ENCODE measurements around the gene COL27A1. TPM values are rescaled to one million over a fixed set of nuclear protein-coding genes. Genes with fewer than 3 reads are reported as not detected.

Gene COL27A1
- total and polyA plus RNA-seq, 2 donors (not counting 1 experiment from before 2014, with no cell fraction given): 0.16 to 0.27 TPM

DNA sequence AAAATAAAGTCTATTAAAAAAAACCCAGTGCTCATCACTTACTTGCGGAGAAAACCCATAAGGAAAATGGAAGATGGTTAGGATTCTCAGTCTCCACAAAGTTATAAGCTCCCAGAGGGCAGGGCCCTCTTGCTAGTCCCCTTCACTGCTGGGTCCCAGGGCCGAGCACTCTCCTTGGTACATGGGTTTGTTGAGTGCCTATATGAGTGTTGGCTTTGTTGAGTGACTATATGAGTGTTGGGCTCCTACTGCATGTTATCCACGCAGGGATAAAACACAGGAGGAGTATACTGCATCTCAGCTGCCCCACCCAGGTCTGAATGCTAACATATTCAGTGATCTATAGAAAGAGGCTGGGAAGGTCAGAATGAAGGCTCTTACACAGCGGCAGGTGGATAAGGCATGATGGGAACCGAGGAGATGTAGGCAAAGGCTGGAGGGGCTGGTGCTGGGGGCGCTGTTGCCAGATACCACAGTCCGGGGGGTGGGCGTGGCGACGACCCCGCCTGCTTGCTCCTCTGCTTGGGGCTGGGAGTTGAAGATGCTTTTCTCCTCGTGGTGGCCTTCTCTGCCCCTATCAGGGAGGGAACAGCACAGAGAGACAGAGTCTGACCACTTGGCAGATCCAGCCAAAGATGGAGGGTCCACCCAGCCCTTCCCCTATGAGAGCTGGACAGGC lies 186.0 kb downstream of the COL27A1 start:
- TF ChIP-seq EZH2 (IDR thresholded peaks at IDR 0.05; ENCODE audit: borderline replicate concordance, insufficient read depth, low read depth, low read length, poor library complexity, severe bottlenecking): no peak
- 89% methylated on average over 11 of the region's 12 CpGs for WGBS (ENCODE audit: insufficient coverage)

DNA sequence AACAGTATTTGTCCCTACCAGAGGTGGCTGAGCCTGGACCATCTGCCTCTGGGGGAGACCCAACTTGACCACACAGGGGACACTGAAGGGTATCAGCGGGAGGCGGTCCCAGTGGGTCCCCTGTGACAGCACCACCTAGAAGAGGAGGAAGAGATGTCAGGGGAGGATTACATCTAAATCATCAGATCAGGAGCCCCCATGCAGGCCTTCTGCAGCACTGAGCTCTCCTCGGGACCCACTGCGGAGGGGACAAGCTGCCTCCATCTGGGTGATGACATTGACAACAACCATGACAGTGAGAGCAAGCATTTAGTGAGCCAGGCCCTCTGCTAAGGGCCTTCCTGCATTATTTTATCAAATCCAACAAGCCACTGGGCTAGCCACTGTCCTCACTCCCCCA lies 186.7 kb downstream of the COL27A1 start:
- TF ChIP-seq, protein P1, sequence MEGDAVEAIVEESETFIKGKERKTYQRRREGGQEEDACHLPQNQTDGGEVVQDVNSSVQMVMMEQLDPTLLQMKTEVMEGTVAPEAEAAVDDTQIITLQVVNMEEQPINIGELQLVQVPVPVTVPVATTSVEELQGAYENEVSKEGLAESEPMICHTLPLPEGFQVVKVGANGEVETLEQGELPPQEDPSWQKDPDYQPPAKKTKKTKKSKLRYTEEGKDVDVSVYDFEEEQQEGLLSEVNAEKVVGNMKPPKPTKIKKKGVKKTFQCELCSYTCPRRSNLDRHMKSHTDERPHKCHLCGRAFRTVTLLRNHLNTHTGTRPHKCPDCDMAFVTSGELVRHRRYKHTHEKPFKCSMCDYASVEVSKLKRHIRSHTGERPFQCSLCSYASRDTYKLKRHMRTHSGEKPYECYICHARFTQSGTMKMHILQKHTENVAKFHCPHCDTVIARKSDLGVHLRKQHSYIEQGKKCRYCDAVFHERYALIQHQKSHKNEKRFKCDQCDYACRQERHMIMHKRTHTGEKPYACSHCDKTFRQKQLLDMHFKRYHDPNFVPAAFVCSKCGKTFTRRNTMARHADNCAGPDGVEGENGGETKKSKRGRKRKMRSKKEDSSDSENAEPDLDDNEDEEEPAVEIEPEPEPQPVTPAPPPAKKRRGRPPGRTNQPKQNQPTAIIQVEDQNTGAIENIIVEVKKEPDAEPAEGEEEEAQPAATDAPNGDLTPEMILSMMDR (IDR thresholded peaks at IDR 0.05): no peak
- no peak for TF ChIP-seq EZH2 (IDR thresholded peaks at IDR 0.05; ENCODE audit: borderline replicate concordance, insufficient read depth, low read depth, low read length, poor library complexity, severe bottlenecking)
- 100% methylated on average over 2 of the region's 4 CpGs for WGBS (ENCODE audit: insufficient coverage)
- ChIA-PET CTCF (interaction anchor here (0.9 to 9.3 kb wide), 5 partner anchors 32 to 165 kb away, joined by 3 to 91 read pairs (median 3); no protein-coding TSS in a partner anchor), POLR2A (no interaction called here)
- intact Hi-C loops (cut with micrococcal nuclease): no loop called here
- Histone ChIP-seq H3K27me3 (replicated peaks in 1 of 4; ENCODE audit: control extremely low read depth in 1 of 4, control insufficient read depth in 3 of 4, insufficient read depth in 4 of 4, low read length in 3 of 4) (no peaks in the 10 kb centered on the region), H3K27ac (ENCODE audit: low read length in 2 of 2) (peak overlapping the region in 1 of 2 donors; percentile 43), H4K20me1 (ENCODE audit: control insufficient read depth, insufficient read depth, low read length, poor library complexity, severe bottlenecking) (peaks cover 70% of the 10 kb centered on the region), H2AFZ (ENCODE audit: insufficient read depth, low read depth, low read length, poor library complexity, severe bottlenecking) (no peak overlapping the region), H3K9me3 (ENCODE audit: control extremely low read depth in 1 of 3, control insufficient read depth in 2 of 3, insufficient read depth in 1 of 3, low read length in 2 of 3) (no peaks in the 10 kb centered on the region), H3K4me2 (replicated peaks; ENCODE audit: low read depth, low read length, poor library complexity, severe bottlenecking) (no peak overlapping the region), H3K4me1 (ENCODE audit: control insufficient read depth in 2 of 2, insufficient read depth in 2 of 2, low read length in 2 of 2) (peaks cover 0 to 17% of the 10 kb centered on the region in 2 donors), H3K4me3 (ENCODE audit: control extremely low read depth in 1 of 5, extremely low read depth in 1 of 5, insufficient read depth in 1 of 5, low read depth in 2 of 5, low read length in 4 of 5) (no peak overlapping the region), H3K36me3 (replicated peaks in 1 of 2; ENCODE audit: control extremely low read depth in 1 of 2, control insufficient read depth in 1 of 2, extremely low read depth in 1 of 2, insufficient read depth in 2 of 2, low read length in 1 of 2) (peaks cover 18 to 98% of the 10 kb centered on the region in 2 experiments), H3K9ac (ENCODE audit: low read length) (no peak overlapping the region), H3K79me2 (ENCODE audit: control insufficient read depth, insufficient read depth, low read length) (peaks cover 10% of the 10 kb centered on the region)
- no peaks in the 10 kb centered on the region for H3K27me3 Mint-ChIP-seq
- H3K9me3 Mint-ChIP-seq (ENCODE audit: insufficient read depth): no peaks in the 10 kb centered on the region
- peaks cover 34% of the 10 kb centered on the region for H3K4me1 Mint-ChIP-seq
- no peak overlapping the region for H3K4me3 Mint-ChIP-seq
- DNase-seq: no peak
- ATAC-seq (ENCODE audit: low read depth): no peak
- peak overlapping the region; percentile 41 for H3K27ac Mint-ChIP-seq

More for the DNA sequence above, 186.0 kb downstream of the COL27A1 start:
- intact Hi-C loops (cut with micrococcal nuclease): no loop called here
- ChIA-PET POLR2A (interaction anchor here (1.2 to 1.9 kb wide), 2 partner anchors 44 to 56 kb away, joined by 4 read pairs; no protein-coding TSS in a partner anchor), CTCF (interaction anchor here (0.8 to 9.3 kb wide), 9 partner anchors 8 to 313 kb away, joined by 3 to 91 read pairs (median 6); partner anchors contain the start of gene AKNA)
- Mint-ChIP-seq H3K4me3 (no peak overlapping the region), H3K9me3 (ENCODE audit: insufficient read depth) (no peaks in the 10 kb centered on the region), H3K4me1 (peaks cover 34% of the 10 kb centered on the region), H3K27ac (no peak overlapping the region), H3K27me3 (no peaks in the 10 kb centered on the region)
- Histone ChIP-seq H3K27ac (ENCODE audit: low read length in 2 of 2) (peak overlapping the region in 1 of 2 donors; percentile 43), H3K4me2 (replicated peaks; ENCODE audit: low read depth, low read length, poor library complexity, severe bottlenecking) (no peak overlapping the region), H3K4me3 (ENCODE audit: control extremely low read depth in 1 of 5, extremely low read depth in 1 of 5, insufficient read depth in 1 of 5, low read depth in 2 of 5, low read length in 4 of 5) (no peak overlapping the region), H3K27me3 (replicated peaks in 1 of 4; ENCODE audit: control extremely low read depth in 1 of 4, control insufficient read depth in 3 of 4, insufficient read depth in 4 of 4, low read length in 3 of 4) (no peaks in the 10 kb centered on the region), H3K9ac (ENCODE audit: low read length) (no peak overlapping the region), H3K79me2 (ENCODE audit: control insufficient read depth, insufficient read depth, low read length) (peaks cover 5% of the 10 kb centered on the region), H4K20me1 (ENCODE audit: control insufficient read depth, insufficient read depth, low read length, poor library complexity, severe bottlenecking) (peaks cover 66% of the 10 kb centered on the region), H3K36me3 (replicated peaks in 1 of 2; ENCODE audit: control extremely low read depth in 1 of 2, control insufficient read depth in 1 of 2, extremely low read depth in 1 of 2, insufficient read depth in 2 of 2, low read length in 1 of 2) (peaks cover 19 to 96% of the 10 kb centered on the region in 2 experiments), H3K9me3 (ENCODE audit: control extremely low read depth in 1 of 3, control insufficient read depth in 2 of 3, insufficient read depth in 1 of 3, low read length in 2 of 3) (no peaks in the 10 kb centered on the region), H2AFZ (ENCODE audit: insufficient read depth, low read depth, low read length, poor library complexity, severe bottlenecking) (no peak overlapping the region), H3K4me1 (ENCODE audit: control insufficient read depth in 2 of 2, insufficient read depth in 2 of 2, low read length in 2 of 2) (peaks cover 0 to 17% of the 10 kb centered on the region in 2 donors)
- DNase-seq (no peak), ATAC-seq (ENCODE audit: low read depth) (no peak)
